WERI-Rb-1 (cell line): ENCODE measurements around the gene NECTIN4.

ENCODE experiments used
- DNase-seq: peaks from one replicate; pipeline ENCODE4 v3.0.0-alpha.2; 2020
- H3K27ac ChIP-seq: fragments of 250-450 bp; sonication (Bioruptor Pico); 2 replicates; pipeline ENCODE4 v1.5.1; 2020; ENCODE audit warnings: mild to moderate bottlenecking, moderate library complexity
- H3K27me3 ChIP-seq: fragments of 250-450 bp; sonication (Bioruptor Pico); 2 replicates; pipeline ENCODE4 v1.5.1; 2021; ENCODE audit warnings: mild to moderate bottlenecking, low read depth, moderate library complexity; ENCODE audit not compliant: insufficient read depth, severe bottlenecking
- H3K36me3 ChIP-seq: fragments of 250-450 bp; sonication (Bioruptor Pico); 2 replicates; pipeline ENCODE4 v1.5.1; 2020; ENCODE audit warnings: mild to moderate bottlenecking, moderate library complexity
- H3K4me3 ChIP-seq: 2 replicates; pipeline ENCODE4 v1.5.1; 2011; ENCODE audit warnings: low read depth, mild to moderate bottlenecking, control low read depth, low read length
- H3K9me3 ChIP-seq: fragments of 250-450 bp; sonication (Bioruptor Pico); 2 replicates; pipeline ENCODE4 v1.5.1; 2021; ENCODE audit warnings: mild to moderate bottlenecking, moderate library complexity; ENCODE audit not compliant: severe bottlenecking
- CTCF ChIP-seq: IDR thresholded peaks from 2 replicates; pipeline ENCODE4 v1.5.1; 2011; ENCODE audit warnings: low read depth, mild to moderate bottlenecking, control low read depth, inconsistent platforms, low read length

Gene NECTIN4

GRCh38 chr1:161083748-161084596, 5.4 kb downstream of the NECTIN4 start:
- Histone ChIP-seq H3K9me3 (no peaks in the 10 kb centered on the region), H3K27ac (peak overlapping the region; percentile 6)
- no peak for TF ChIP-seq CTCF

GRCh38 chr1:161082996-161083747, 6.2 kb downstream of the NECTIN4 start:
- Histone ChIP-seq H3K4me3 (no peak overlapping the region), H3K27ac (peak overlapping the region; percentile 6), H3K27me3 (no peaks in the 10 kb centered on the region), H3K9me3 (no peaks in the 10 kb centered on the region), H3K36me3 (no peaks in the 10 kb centered on the region)
- no peak for TF ChIP-seq CTCF
- peak; percentile 51 for DNase-seq

More at GRCh38 chr1:161083748-161084596, 5.4 kb downstream of the NECTIN4 start:
- H3K27me3 ChIP-seq = no peaks in the 10 kb centered on the region
- no peak overlapping the region for H3K4me3 ChIP-seq
- H3K36me3 ChIP-seq = no peaks in the 10 kb centered on the region
- no peak for DNase-seq

GRCh38 chr1:161082483-161082882, 6.9 kb downstream of the NECTIN4 start:
- no peaks in the 10 kb centered on the region for H3K36me3 ChIP-seq

GRCh38 chr1:161081519-161081918, 7.8 kb downstream of the NECTIN4 start:
- Histone ChIP-seq H3K4me3 (no peak overlapping the region), H3K27me3 (no peaks in the 10 kb centered on the region), H3K36me3 (no peaks in the 10 kb centered on the region), H3K27ac (no peak overlapping the region), H3K9me3 (no peaks in the 10 kb centered on the region)
- DNase-seq = no peak
- TF ChIP-seq CTCF = no peak

More at GRCh38 chr1:161082483-161082882, 6.9 kb downstream of the NECTIN4 start:
- no peak for DNase-seq
- H3K27ac ChIP-seq = no peak overlapping the region
- H3K9me3 ChIP-seq = no peaks in the 10 kb centered on the region
- no peak overlapping the region for H3K4me3 ChIP-seq
- no peak for TF ChIP-seq CTCF
- no peaks in the 10 kb centered on the region for H3K27me3 ChIP-seq

DNA sequence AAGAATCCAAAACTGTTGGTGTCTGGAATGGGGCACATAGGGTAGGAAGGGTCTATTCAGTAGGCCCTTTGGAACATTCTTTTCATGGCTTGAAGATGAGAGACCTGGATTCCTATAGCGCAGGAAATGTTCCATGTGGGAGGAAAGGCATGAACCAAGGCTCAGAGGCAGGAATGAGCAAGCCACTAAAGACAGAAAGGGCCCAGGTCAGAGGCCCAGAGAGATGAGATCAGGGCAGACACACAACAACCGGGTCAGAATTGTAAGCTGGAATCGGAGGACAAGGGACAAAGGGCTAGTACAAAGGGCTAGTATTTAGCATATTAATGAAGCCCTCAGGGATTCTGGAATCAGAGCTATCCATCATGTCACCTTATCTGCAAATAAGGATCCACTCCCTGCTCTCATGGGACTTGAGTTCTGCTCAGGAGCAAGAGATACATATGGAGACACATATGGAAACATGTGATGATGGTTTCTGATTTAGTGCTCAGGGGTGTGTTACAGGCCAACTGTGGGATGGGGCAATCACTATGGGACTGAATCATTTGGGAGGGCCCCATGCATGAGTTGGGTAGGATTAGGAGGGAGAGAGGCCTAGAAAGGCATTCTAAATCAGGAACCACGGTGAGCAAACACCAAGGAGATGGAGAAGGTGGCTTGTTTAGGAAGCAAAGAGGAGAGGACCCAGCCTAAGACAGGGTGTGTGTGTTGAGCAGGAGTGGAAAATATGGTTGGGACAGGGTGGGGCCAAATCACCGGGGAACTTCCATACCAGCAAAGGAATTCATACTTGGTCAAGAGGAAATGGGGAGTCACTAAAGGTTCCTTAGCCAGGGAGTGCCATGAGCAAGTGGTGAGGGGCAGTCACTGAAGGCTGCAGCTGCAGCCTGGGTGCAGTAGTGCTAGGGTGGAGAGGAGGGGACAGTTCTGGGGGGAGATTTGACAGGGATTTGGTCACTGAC, 8.6 kb downstream of the NECTIN4 start:
- Histone ChIP-seq H3K27ac (no peak overlapping the region), H3K9me3 (no peaks in the 10 kb centered on the region), H3K36me3 (no peaks in the 10 kb centered on the region), H3K27me3 (no peaks in the 10 kb centered on the region), H3K4me3 (no peak overlapping the region)
- no peak for DNase-seq
- TF ChIP-seq CTCF = no peak
